HEK293T (cell line): ENCODE measurements around the gene BIRC5.

Source experiments
- BHLHE40 ChIP-seq: fragments of 450-650 bp; IDR thresholded peaks from 2 replicates; pipeline ENCODE4 v1.6.1; 2016; ENCODE audit warnings: mild to moderate bottlenecking, moderate library complexity, borderline replicate concordance
- FOXA1 ChIP-seq: fragments of 450-650 bp; IDR thresholded peaks from 2 replicates; pipeline ENCODE4 v1.6.1; 2016; ENCODE audit warnings: mild to moderate bottlenecking
- FOXK2 ChIP-seq: fragments of 450-650 bp; IDR thresholded peaks from 2 replicates; pipeline ENCODE4 v1.6.1; 2016; ENCODE audit warnings: mild to moderate bottlenecking
- FOXM1 ChIP-seq: fragments of 450-650 bp; IDR thresholded peaks from 2 replicates; pipeline ENCODE4 v1.6.1; 2017; ENCODE audit warnings: mild to moderate bottlenecking, borderline replicate concordance
- HDGF ChIP-seq: fragments of 450-650 bp; IDR thresholded peaks from 2 replicates; pipeline ENCODE4 v1.6.1; 2017; ENCODE audit warnings: antibody characterized with exemption, borderline replicate concordance
- SUZ12 ChIP-seq: fragments of 450-650 bp; IDR thresholded peaks from 2 replicates; pipeline ENCODE4 v1.6.1; 2016; ENCODE audit warnings: mild to moderate bottlenecking

DNA sequence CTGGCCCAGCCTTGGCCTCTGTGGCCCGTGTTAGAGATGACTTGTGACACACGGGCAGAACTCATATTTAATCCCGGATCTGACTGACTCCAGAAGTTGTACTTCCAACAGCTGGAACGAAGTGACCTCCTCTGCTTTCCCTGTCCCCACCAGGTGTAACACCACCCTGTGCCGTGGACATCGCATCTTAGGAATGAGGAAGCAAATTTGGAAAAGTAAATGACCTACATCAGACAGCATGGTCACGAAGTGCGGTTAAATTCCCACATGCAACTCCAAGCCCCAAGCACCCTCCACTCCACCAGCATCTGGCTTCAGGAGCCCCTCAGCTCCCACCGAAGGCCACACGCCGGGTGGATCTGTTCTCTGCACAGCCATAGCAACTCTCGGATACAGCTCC is 30.1 kb upstream of the BIRC5 start:
- TF ChIP-seq SUZ12 (no peak), HDGF (no peak), FOXM1 (no peak), FOXK2 (no peak), FOXA1 (no peak), BHLHE40 (no peak)
